Body of pancreas (tissue), 4 donors: ENCODE measurements around the gene PXMP4.

Experiments used
- POLR2A ChIP-seq, 3 donors: fragments of 450-650 bp; IDR thresholded peaks; one replicate each; pipeline ENCODE4 v1.6.1; 2016; ENCODE audit warnings: antibody characterized with exemption in 3 of 3, mild to moderate bottlenecking in 2 of 3
- TF ChIP-seq, protein P1 (sequence below), 7 experiments: fragments of 450-650 bp in 4 of 7; fragments of 200-600 bp in 3 of 7; sonication (generic) in 3 of 7; IDR thresholded peaks; one replicate each; pipeline ENCODE4 v1.5.1; 2016 to 2019; ENCODE audit warnings: antibody characterized with exemption in 7 of 7

DNA sequence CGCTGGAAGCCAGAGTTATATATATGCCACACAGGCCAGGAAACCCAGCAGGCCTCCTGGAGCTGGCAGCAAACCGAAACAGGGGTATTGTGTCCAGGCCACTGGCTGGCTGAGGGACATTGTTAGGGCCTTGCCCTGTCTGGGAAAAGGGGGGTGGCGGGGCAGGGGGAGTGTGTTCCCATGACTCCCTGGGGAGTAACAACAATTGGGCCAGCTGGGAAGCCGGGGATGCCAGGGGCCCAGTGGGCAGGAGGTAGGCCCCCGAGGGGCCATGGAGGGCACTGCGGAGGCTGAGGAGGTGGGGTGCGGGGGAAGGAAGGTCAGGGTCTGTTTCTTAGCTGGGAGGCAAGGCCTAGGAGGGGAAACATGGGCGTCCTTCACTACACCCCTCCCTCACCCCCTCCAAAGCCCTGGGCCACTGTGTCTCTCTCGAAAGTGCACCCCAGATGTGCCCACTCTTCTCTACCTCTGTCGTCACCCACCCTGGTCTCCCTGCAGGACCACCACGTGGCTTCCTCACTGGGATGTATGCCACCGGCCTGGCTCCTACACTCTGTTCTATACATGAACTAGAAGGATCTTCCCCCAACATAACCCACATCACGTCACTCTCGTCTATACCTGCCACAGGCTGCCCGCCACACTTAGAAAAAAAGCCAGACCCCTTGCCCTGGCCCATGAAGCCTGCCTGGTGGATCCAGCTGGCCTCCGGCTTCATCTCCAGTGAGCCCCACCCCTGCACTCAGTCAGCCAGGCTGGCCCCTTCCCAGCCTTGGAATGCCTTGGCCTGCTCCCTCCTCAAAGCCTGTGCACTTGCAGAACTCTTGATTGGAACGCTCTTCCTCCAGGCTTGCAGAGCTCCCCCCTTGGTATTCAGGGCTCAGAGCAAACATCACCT, 26.1 kb downstream of the PXMP4 start:
- TF ChIP-seq, protein P1, sequence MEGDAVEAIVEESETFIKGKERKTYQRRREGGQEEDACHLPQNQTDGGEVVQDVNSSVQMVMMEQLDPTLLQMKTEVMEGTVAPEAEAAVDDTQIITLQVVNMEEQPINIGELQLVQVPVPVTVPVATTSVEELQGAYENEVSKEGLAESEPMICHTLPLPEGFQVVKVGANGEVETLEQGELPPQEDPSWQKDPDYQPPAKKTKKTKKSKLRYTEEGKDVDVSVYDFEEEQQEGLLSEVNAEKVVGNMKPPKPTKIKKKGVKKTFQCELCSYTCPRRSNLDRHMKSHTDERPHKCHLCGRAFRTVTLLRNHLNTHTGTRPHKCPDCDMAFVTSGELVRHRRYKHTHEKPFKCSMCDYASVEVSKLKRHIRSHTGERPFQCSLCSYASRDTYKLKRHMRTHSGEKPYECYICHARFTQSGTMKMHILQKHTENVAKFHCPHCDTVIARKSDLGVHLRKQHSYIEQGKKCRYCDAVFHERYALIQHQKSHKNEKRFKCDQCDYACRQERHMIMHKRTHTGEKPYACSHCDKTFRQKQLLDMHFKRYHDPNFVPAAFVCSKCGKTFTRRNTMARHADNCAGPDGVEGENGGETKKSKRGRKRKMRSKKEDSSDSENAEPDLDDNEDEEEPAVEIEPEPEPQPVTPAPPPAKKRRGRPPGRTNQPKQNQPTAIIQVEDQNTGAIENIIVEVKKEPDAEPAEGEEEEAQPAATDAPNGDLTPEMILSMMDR (IDR thresholded peaks at IDR 0.05), result no peak
- no peak for TF ChIP-seq POLR2A (IDR thresholded peaks at IDR 0.05)
